ENCODE measurements around the gene ABI3BP. TPM values are rescaled to one million over a fixed set of nuclear protein-coding genes. Genes with fewer than 3 reads are reported as not detected.
"Not testable (repeated sequence)": the region's sequence is repeated elsewhere in the genome, so short reads cannot be mapped to it uniquely, and the experiment has no call there.

ABI3BP gene
- total and polyA plus RNA-seq, 2 experiments from 2014 or later: 0.42 to 0.57 TPM

DNA sequence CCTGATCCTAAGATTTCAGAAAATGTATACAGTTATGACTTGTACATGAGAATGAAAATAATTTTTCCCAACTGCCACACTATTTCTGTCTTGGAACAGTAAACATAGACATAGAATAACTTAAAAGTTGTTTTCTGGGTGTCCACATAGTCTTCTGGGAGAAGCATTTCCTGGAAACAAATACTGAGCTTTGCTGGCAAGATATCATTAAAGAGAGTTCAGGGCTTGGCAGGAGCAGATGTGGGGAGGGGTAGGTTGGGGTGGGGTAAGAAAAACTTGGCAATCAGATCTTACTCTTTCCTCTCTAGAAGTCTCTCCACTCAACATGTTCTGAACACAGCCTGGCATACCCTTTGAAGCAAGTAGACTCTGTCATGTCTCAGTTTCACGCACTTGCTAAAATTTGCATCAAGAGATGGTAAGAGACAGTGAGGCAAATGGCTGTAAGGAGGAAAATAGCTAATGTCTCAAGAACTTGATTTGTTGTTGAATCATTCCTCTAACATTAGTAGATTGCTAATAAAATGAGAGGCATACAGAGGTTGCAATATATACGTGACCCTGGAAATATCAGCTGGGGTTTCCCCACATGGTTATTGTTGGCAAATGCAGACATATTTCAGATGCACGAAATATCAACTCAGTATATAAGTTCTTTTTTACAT, 27.3 kb upstream of the ABI3BP start:
- H3K9me2 ChIP-seq (ENCODE audit: insufficient read depth): no peaks in the 10 kb centered on the region
- Mint-ChIP-seq H3K27me3 (ENCODE audit: insufficient read depth, low read depth, poor library complexity) (peaks cover 1% of the 10 kb centered on the region), H3K27ac (no peak overlapping the region), H3K4me3 (no peak overlapping the region), H3K9me3 (no peaks in the 10 kb centered on the region), H3K4me1 (no peaks in the 10 kb centered on the region), H3K36me3 (ENCODE audit: low read depth) (no peaks in the 10 kb centered on the region)
- H3K27me3 ChIP-seq (ENCODE audit: insufficient read depth): no peaks in the 10 kb centered on the region
- no peak for ATAC-seq
- H3K36me3 ChIP-seq (ENCODE audit: insufficient read depth): no peaks in the 10 kb centered on the region
- H2AFZ ChIP-seq: no peak overlapping the region
- no peaks in the 10 kb centered on the region for H3K79me2 ChIP-seq (replicated peaks; ENCODE audit: insufficient read depth)
- no peaks in the 10 kb centered on the region for H3F3A ChIP-seq (replicated peaks; ENCODE audit: low read depth)
- no peak overlapping the region for H3K4me3 ChIP-seq
- TF ChIP-seq CREB1 (CRISPR knock-in tag; IDR thresholded peaks at IDR 0.05; ENCODE audit: low read depth) (no peak), EZH2phosphoT487 (IDR thresholded peaks at IDR 0.05; ENCODE audit: unreplicated experiment) (no peak)
- TF ChIP-seq, protein P1, sequence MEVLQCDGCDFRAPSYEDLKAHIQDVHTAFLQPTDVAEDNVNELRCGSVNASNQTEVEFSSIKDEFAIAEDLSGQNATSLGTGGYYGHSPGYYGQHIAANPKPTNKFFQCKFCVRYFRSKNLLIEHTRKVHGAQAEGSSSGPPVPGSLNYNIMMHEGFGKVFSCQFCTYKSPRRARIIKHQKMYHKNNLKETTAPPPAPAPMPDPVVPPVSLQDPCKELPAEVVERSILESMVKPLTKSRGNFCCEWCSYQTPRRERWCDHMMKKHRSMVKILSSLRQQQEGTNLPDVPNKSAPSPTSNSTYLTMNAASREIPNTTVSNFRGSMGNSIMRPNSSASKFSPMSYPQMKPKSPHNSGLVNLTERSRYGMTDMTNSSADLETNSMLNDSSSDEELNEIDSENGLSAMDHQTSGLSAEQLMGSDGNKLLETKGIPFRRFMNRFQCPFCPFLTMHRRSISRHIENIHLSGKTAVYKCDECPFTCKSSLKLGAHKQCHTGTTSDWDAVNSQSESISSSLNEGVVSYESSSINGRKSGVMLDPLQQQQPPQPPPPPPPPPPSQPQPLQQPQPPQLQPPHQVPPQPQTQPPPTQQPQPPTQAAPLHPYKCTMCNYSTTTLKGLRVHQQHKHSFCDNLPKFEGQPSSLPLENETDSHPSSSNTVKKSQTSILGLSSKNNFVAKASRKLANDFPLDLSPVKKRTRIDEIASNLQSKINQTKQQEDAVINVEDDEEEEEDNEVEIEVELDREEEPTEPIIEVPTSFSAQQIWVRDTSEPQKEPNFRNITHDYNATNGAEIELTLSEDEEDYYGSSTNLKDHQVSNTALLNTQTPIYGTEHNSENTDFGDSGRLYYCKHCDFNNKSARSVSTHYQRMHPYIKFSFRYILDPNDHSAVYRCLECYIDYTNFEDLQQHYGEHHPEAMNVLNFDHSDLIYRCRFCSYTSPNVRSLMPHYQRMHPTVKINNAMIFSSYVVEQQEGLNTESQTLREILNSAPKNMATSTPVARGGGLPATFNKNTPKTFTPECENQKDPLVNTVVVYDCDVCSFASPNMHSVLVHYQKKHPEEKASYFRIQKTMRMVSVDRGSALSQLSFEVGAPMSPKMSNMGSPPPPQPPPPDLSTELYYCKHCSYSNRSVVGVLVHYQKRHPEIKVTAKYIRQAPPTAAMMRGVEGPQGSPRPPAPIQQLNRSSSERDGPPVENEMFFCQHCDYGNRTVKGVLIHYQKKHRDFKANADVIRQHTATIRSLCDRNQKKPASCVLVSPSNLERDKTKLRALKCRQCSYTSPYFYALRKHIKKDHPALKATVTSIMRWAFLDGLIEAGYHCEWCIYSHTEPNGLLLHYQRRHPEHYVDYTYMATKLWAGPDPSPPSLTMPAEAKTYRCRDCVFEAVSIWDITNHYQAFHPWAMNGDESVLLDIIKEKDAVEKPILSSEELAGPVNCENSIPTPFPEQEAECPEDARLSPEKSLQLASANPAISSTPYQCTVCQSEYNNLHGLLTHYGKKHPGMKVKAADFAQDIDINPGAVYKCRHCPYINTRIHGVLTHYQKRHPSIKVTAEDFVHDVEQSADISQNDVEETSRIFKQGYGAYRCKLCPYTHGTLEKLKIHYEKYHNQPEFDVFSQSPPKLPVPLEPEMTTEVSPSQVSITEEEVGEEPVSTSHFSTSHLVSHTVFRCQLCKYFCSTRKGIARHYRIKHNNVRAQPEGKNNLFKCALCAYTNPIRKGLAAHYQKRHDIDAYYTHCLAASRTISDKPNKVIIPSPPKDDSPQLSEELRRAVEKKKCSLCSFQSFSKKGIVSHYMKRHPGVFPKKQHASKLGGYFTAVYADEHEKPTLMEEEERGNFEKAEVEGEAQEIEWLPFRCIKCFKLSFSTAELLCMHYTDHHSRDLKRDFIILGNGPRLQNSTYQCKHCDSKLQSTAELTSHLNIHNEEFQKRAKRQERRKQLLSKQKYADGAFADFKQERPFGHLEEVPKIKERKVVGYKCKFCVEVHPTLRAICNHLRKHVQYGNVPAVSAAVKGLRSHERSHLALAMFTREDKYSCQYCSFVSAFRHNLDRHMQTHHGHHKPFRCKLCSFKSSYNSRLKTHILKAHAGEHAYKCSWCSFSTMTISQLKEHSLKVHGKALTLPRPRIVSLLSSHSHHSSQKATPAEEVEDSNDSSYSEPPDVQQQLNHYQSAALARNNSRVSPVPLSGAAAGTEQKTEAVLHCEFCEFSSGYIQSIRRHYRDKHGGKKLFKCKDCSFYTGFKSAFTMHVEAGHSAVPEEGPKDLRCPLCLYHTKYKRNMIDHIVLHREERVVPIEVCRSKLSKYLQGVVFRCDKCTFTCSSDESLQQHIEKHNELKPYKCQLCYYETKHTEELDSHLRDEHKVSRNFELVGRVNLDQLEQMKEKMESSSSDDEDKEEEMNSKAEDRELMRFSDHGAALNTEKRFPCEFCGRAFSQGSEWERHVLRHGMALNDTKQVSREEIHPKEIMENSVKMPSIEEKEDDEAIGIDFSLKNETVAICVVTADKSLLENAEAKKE (CRISPR knock-in tag; IDR thresholded peaks at IDR 0.05): no peak
- no peaks in the 10 kb centered on the region for H4K20me1 ChIP-seq (replicated peaks; ENCODE audit: insufficient read depth)
- DNase-seq (ENCODE audit: low spot score): no peak
- H3K4me1 ChIP-seq (ENCODE audit: insufficient read depth): no peaks in the 10 kb centered on the region
- no peak overlapping the region for H3K4me2 ChIP-seq
- no peak overlapping the region for H3K27ac ChIP-seq (ENCODE audit: low read depth)

DNA sequence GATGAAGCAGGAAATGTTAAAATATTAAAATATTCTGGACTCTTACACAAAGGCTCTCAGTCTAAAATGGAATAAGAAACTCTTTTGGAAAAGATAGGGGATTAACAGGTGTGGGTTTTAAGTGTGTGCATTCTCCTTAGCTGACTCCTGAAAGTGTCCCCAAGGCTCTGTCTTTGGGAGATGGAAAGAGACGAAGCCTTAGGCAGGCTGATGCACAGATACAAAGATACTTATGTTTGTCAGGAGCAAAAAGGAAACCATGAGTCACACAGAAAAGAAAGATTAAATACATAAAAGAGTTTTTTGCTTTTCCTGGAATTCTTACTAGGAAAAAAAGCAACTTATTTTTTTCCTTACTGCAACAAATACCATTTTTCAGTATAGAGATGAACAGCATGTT, 23.8 kb upstream of the ABI3BP start:
- H3K9me2 ChIP-seq (ENCODE audit: insufficient read depth): no peaks in the 10 kb centered on the region
- H3F3A ChIP-seq (replicated peaks; ENCODE audit: low read depth): no peaks in the 10 kb centered on the region
- TF ChIP-seq, protein P2, sequence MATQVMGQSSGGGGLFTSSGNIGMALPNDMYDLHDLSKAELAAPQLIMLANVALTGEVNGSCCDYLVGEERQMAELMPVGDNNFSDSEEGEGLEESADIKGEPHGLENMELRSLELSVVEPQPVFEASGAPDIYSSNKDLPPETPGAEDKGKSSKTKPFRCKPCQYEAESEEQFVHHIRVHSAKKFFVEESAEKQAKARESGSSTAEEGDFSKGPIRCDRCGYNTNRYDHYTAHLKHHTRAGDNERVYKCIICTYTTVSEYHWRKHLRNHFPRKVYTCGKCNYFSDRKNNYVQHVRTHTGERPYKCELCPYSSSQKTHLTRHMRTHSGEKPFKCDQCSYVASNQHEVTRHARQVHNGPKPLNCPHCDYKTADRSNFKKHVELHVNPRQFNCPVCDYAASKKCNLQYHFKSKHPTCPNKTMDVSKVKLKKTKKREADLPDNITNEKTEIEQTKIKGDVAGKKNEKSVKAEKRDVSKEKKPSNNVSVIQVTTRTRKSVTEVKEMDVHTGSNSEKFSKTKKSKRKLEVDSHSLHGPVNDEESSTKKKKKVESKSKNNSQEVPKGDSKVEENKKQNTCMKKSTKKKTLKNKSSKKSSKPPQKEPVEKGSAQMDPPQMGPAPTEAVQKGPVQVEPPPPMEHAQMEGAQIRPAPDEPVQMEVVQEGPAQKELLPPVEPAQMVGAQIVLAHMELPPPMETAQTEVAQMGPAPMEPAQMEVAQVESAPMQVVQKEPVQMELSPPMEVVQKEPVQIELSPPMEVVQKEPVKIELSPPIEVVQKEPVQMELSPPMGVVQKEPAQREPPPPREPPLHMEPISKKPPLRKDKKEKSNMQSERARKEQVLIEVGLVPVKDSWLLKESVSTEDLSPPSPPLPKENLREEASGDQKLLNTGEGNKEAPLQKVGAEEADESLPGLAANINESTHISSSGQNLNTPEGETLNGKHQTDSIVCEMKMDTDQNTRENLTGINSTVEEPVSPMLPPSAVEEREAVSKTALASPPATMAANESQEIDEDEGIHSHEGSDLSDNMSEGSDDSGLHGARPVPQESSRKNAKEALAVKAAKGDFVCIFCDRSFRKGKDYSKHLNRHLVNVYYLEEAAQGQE (IDR thresholded peaks at IDR 0.05; ENCODE audit: unreplicated experiment): no peak
- no peak for TF ChIP-seq ZNF331 (CRISPR knock-in tag; IDR thresholded peaks at IDR 0.05; ENCODE audit: low read depth)
- no peaks in the 10 kb centered on the region for H3K27me3 ChIP-seq (ENCODE audit: insufficient read depth)
- no peaks in the 10 kb centered on the region for H3K4me1 ChIP-seq (ENCODE audit: insufficient read depth)
- H3K79me2 ChIP-seq (replicated peaks; ENCODE audit: insufficient read depth): no peaks in the 10 kb centered on the region
- H3K27ac ChIP-seq (ENCODE audit: low read depth): no peak overlapping the region
- Mint-ChIP-seq H3K4me1 (no peaks in the 10 kb centered on the region), H3K27me3 (ENCODE audit: insufficient read depth, low read depth, poor library complexity) (peaks cover 1% of the 10 kb centered on the region), H3K4me3 (no peak overlapping the region), H3K27ac (no peak overlapping the region), H3K36me3 (ENCODE audit: low read depth) (peaks cover under 1% of the 10 kb centered on the region; the same call in 1 of the 3 replicates), H3K9me3 (peaks cover 7% of the 10 kb centered on the region)
- no peak overlapping the region for H3K4me2 ChIP-seq
- DNase-seq (ENCODE audit: low spot score): no peak
- no peak overlapping the region for H3K4me3 ChIP-seq
- no peaks in the 10 kb centered on the region for H3K36me3 ChIP-seq (ENCODE audit: insufficient read depth)
- no peak overlapping the region for H2AFZ ChIP-seq
- ATAC-seq: no peak
- H4K20me1 ChIP-seq (replicated peaks; ENCODE audit: insufficient read depth): no peaks in the 10 kb centered on the region

DNA sequence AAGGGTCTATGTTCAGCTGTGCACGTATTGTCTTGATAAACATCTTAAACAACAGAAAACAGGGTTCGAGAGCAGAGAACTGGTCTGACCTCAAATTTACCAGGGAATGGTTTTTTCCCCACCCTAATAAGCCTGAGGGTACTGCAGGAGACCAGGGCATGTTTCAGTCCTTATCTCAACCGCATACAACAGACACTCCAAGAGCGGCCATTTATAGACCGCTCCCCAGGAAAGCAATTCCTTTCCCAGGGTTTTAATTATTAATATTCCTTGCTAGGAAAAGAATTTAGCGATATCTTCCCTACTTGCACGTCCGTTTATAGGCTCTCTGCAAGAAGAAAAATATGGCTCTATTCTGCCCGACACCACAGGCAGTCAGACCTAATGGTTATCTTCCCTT, 19.1 kb upstream of the ABI3BP start:
- not testable (repeated sequence) for ATAC-seq
- H3K36me3 Mint-ChIP-seq (ENCODE audit: low read depth): peaks cover 14% of the 10 kb centered on the region; the same call in 2 of the 3 replicates

More for the DNA sequence above, 19.1 kb upstream of the ABI3BP start:
- H3K9me2 ChIP-seq (ENCODE audit: insufficient read depth); H2AFZ ChIP-seq; H3K4me3 Mint-ChIP-seq; H3K27ac ChIP-seq (ENCODE audit: low read depth); H4K20me1 ChIP-seq (replicated peaks; ENCODE audit: insufficient read depth); H3K4me3 ChIP-seq; H3K27ac Mint-ChIP-seq; H3K4me1 Mint-ChIP-seq; H3F3A ChIP-seq (replicated peaks; ENCODE audit: low read depth); DNase-seq (ENCODE audit: low spot score); H3K36me3 ChIP-seq (ENCODE audit: insufficient read depth); H3K79me2 ChIP-seq (replicated peaks; ENCODE audit: insufficient read depth); H3K27me3 Mint-ChIP-seq (ENCODE audit: insufficient read depth, low read depth, poor library complexity); H3K4me1 ChIP-seq (ENCODE audit: insufficient read depth); H3K4me2 ChIP-seq; H3K27me3 ChIP-seq (ENCODE audit: insufficient read depth): not testable (repeated sequence)
- H3K9me3 Mint-ChIP-seq: peaks cover 49% of the 10 kb centered on the region

All from GM23338 (cell line).